T-helper 9 cell (primary cell): ENCODE measurements around the gene TANC2.

Experiments used
- DNase-seq: peaks from one replicate; pipeline ENCODE4 v3.0.0-alpha.2; 2020

TANC2 gene

DNA sequence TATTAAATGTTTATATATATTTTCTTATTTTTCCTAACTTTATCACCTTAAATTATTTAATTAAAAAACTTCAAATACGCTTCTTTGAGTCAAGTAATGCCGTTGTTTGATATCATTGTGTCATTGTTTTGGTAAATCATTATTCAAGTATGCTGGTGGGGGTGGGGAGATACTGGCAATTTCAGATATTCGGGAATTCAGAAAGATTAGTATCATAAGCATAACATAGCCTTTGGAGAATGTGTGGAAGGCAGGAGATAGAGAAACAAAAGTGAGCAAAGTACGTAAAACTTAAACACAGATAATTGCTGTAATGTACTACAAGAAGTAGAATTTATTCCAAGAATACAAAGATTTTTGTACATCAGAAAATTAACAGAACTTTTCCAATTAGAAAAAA is 49.8 kb downstream of the TANC2 start:
- no peak for DNase-seq
